Measurements from ENCODE around the gene SS18L1.

The SS18L1 gene

DNA sequence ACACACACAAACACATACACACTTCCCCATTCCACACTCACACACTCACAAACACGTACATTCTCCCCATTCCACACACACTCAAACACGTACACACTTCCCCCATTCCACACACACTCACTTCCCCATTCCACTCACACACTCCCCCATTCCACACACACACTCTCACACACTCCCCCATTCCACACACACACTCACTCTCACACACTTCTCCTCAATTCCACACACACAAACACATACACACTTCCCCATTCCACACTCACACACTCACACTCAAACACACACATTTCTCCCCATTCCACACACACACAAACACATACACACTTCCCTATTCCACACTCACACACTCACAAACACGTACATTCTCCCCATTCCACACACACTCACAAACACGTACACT is 86.1 kb downstream of the SS18L1 start:
- DNase-seq = no peak

DNA sequence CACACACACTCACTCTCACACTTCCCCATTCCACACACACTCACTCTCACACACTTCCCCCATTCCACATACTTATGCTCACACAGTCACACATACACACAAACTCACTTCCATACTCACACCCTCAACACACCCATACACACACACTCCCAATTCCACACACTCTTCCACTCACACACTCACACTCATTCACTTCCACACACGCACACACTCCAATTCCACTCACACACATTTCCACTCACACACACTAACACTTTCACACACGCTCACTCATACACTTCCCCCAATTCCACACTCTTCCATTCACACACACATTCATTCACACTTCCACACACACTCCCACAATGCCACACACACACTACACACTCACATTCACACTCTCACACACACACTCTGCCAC is 86.7 kb downstream of the SS18L1 start:
- no peak for DNase-seq

DNA sequence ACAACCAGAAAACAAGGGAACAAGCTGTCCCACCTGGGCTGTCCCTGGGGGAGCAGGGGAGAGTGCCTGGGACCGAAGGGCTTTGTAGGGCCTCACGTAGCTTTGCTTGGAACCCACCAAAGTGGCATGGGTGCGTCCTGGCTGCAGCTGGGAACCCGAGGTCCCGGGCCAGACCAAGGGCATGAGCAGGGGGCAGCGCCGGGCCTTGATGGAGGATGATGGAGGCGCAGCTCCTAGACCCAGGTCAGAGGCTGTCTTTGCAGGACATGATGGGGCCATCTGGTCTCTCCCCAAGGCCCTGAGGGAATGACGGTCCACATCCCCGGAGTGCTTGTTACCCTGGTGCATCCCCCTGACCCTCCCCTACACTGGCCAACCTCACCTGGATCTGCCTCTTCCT is 87.1 kb downstream of the SS18L1 start:
- no peak for DNase-seq

DNA sequence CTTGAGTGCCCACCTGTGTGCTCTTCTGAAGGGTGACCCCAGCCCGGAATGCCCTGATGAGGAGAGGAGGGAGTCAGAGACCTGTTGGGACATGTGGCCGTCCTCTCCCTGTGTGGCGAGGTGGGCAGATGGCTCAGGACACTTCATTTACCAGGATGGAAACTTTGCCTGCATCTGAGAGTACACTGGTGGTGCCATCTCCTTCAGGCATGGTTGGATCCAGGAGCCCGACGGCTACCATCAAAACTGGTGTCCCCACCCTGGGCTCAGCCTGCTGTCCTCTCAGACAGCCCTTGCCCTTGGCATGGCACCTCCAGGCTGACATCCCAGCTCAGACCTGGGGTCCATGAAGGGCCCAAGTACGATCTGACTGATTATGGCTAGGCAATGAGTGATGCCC is 87.7 kb downstream of the SS18L1 start:
- no peak for DNase-seq

Measured in NCI-H1694 treated with DMSO at 0.1 percent for 48 hours (cell line).